ENCODE results near the gene AP2A1.

Gene AP2A1

DNA sequence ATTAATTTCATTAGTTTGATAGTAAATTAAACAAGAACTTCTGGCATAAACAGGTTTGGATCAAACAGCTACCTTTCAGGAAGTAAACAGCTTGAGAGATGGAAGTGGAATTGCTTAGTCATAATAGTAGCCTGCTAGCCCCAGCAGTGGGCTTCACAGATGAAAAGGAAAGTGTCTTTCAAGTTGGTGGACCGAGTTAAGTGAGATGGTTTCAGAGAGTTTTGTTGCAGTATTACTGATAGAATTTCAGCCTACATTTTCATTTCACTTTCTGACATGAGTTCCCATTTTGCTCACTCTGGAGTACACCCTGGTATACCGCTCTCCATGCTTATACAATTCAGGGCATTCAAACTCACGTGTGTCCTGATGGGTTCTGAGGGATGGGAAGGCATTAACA lies 82.1 kb downstream of the AP2A1 start:
- DNase-seq (ENCODE audit: low read depth, low spot score): no peak
- H3K4me3 ChIP-seq (ENCODE audit: low read length): no peak overlapping the region

DNA sequence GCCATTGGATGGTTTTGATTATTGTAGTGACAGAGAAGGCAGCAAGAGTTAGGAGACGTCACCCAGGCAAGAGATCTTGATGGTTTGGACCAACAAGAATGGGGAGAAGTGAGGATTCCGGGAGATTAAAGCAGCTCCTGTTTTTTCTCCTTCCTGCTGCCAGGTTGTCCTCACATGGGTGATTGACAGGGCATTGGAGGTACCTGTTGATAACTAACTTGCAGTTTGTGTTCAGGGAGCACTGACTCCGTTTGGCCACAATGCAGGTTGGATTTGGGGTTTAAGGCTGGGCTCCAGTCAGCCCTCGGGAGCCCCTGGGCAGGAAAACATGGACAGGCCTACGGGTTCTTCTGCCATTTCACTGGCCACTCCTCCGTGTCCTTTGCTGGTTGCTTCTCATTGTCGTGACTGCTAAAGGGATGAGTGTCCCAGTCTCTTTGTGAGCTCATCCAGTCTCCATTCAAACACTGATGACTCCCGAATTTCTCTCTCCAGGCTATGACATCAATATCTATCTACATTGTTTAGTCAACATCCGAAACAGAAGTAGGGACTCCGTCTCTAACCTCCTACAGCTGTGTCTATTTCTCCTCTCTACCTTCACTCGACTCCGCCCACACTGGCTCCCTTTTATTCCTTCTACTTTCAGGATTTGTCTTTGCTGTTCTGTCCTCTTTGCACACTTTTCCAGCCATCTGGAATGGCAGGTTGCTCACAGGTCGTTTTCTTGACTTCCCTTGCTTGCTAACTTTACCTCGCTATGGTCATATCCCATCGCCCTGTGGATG lies 82.8 kb downstream of the AP2A1 start:
- no peak for DNase-seq (ENCODE audit: low read depth, low spot score)

DNA sequence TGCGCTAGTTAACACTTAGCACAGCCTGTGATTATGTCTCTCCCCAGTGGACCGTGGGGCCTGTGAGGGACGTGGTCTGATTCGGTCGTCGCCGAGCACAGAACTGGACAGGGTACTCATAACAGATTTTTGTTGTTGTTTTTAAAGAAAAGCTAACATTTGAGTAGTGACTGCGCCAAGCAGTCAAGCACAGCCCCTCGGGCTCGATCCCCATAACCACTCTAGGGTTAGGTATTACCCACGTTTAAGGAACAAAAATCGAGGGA lies 83.4 kb downstream of the AP2A1 start:
- no peak for DNase-seq (ENCODE audit: low read depth, low spot score)
- H3K4me3 ChIP-seq (ENCODE audit: low read length): peak overlapping the region; percentile 79

More for the DNA sequence above, 82.8 kb downstream of the AP2A1 start:
- peak overlapping the region; percentile 79 for H3K4me3 ChIP-seq (ENCODE audit: low read length)

DNA sequence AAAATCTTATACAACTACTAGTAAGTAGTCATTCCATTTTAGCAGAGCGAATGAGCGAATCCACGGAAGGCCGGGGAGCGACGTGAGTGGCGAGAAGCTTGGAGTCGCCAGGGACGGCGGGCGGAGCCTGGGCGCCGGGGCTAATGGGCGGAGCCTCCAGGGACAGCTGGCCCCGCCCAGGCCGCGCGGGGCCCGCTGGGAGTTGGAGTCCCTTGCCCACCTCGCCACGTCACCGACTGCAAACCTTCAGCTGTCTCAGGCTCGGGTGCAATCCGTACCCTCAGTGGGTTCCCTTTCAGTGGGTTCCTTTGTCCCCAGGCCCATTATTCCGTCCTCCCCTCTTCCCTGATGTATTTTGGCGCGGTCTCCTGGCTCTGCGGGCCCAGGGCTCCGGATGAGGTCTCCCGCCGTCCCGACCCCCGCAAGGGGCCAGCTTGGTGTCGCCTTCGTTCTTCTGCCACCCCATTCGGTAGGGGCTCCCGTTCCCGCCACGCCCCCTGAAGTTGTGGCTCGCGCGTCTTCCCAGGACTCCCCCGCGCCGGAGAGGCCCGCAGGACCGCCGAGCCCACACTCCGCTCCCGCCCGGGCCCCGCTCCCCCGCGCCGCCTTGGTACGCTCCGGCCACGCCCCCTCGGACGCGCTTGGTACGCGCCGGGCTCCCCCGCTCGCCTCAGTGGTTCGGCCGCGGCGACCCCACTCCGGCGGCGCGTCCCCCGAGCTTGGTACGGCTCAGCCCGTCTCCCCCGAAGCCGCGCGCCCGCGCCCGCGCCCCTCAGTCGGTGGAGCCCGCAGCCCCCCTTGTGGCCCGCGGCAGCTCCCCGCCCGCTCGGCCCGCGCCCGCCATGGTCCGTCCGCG lies 83.9 kb downstream of the AP2A1 start, which contains the start of gene PTOV1:
PTOV1 (plus strand) TSS at position 673 of the 856 bp plus-strand sequence.
- peak; percentile 87 for DNase-seq (ENCODE audit: low read depth, low spot score)
- peak within 1 kb of the TSS; percentile 79 for H3K4me3 ChIP-seq (ENCODE audit: low read length)

DNA sequence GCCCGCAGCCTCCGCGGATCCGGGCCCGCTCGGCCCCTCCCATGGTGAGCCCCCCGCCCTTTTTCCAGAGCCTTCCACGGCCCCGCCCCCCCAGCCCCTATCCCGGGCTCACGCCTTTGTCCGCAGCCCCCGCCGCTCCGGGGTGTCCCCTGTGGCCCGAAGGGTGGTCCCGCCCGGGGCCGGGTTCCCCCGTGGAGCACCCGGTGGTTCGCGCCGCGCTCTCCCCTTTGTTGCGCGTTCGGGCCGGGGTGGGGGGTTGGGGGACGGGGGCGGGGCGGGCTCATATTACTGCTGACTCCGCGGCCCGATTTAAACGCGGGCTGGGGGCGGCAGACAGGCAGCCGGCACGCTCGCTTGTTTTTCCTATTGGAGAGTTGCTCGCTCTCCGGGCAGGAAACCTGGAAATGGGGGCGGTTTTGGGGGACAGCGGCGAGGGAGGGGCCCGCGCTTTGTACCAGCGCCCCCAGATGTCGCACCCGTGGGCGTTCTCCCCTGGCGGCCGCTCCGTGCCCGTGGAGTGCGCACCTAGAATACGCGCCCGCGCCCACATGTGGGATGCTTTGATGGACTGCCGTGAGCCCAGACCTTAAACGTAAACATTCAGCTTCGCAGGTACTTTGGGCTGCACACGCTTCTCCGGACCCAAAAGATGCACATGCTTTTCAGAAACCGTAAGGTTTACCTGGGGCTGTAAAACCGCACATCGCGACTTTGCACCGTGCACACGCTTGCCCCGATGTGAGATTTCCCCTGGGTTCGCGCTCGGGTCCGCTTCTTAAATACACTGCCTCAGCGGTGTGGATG lies 84.9 kb downstream of the AP2A1 start:
- DNase-seq (ENCODE audit: low read depth, low spot score): no peak
- peak overlapping the region; percentile 79 for H3K4me3 ChIP-seq (ENCODE audit: low read length)

DNA sequence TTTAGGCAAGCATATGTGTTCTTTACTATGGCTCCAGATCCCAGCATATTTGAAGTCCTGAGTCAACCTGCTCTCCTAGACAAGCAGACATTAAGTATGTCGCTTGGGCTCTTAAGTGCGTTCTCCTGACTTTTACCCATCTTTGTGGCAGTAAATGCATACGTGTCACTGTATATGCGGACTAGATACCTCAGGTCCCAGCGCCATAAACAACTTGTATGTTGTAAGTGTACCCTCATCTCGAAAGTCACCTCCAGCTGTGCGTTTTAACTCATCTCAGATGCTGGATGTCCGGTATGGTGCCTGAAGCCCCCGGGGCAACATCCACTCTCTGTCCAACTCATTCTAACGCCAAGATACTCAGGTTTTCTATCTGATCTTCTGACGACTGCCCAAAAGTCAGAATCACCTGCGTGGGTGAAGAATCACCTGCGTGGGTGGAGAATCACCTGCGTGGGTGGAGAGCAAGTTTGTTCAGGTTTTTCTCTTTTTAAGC lies 85.9 kb downstream of the AP2A1 start:
- no peak for DNase-seq (ENCODE audit: low read depth, low spot score)

DNA sequence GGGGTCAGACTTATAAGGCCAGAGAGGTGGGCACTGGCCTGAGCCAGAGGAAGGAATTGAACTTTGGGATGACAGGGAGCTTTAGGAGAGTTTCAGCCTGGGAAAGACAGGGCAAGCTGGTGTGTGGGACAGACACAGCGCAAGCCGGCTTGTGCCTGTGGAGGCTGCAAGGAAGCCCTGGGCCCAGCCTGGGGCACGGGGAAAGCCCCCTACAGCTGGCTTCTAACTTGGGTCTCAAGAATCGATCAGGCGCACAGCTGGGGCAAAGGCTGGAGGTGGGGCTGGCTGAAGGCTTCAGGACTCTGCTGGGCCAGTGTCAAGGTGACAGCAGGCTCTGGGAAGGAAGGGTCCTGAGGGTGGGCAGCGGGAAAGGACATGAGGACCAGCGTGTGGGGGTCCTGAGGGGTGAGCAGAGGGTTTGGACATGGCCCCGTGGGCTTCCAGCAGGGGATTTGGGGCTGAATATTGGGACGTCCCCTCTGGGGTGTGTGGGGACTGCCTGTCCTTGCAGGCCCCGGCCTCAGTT lies 87.1 kb downstream of the AP2A1 start:
- no peak overlapping the region for H3K4me3 ChIP-seq (ENCODE audit: low read length)
- DNase-seq (ENCODE audit: low read depth, low spot score): no peak

More for the DNA sequence above, 85.9 kb downstream of the AP2A1 start:
- peak overlapping the region; percentile 79 for H3K4me3 ChIP-seq (ENCODE audit: low read length)

DNA sequence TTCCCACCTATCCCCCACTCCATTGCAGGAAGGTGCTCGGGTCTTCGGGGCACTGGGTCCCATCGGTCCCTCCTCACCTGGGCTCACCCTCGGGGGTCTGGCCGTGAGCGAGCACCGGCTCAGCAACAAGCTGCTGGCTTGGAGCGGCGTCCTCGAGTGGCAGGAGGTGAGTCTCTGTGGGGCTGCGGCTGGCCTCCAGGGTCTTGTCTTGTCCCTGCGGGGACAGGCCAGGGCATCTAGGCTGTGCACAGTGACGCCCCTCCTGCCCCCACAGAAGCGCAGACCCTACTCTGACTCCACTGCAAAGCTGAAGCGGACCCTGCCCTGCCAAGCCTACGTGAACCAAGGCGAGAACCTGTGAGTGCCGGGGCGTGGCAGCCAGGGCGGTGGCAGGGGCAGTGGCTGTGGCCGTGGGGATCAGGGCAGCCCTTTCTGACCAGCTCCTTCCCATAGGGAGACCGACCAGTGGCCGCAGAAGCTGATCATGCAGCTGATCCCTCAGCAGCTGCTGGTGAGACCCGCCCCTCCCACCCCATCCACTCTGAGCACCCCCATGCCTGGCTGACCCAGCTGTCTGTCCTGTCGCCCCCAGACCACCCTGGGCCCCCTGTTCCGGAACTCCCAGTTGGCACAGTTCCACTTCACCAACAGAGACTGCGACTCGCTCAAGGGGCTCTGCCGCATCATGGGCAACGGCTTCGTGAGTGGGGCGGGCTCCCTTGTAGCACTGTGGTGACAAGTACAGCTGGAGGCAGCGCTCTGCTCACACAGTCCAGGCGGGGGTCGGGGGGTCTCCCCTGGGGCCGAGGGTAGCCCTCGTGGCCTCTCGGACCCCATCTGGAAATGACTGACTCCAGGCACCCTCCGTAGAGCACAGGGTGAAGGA lies 87.8 kb downstream of the AP2A1 start:
- no peak overlapping the region for H3K4me3 ChIP-seq (ENCODE audit: low read length)
- DNase-seq (ENCODE audit: low read depth, low spot score): no peak

DNA sequence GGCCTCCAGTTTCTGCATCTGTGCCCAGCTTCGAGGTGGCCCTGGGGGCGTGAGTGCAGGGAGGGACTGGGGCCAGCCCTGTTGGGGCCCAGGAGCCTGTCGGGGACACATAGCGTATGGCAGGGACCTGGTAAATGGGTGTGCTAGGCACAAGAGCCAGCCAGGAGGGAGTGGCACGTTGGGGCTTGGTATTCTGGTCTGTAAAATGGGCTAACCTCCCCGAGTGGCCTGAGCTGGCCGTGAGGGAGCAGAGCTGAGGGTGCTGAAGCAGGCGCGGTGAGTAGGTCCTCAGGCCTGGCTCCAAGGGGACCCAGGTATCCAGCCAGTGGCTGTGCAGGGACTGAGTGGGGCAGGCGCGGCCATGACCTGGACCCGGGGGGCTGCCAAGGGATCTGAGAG lies 88.5 kb downstream of the AP2A1 start:
- DNase-seq (ENCODE audit: low read depth, low spot score): no peak

DNA sequence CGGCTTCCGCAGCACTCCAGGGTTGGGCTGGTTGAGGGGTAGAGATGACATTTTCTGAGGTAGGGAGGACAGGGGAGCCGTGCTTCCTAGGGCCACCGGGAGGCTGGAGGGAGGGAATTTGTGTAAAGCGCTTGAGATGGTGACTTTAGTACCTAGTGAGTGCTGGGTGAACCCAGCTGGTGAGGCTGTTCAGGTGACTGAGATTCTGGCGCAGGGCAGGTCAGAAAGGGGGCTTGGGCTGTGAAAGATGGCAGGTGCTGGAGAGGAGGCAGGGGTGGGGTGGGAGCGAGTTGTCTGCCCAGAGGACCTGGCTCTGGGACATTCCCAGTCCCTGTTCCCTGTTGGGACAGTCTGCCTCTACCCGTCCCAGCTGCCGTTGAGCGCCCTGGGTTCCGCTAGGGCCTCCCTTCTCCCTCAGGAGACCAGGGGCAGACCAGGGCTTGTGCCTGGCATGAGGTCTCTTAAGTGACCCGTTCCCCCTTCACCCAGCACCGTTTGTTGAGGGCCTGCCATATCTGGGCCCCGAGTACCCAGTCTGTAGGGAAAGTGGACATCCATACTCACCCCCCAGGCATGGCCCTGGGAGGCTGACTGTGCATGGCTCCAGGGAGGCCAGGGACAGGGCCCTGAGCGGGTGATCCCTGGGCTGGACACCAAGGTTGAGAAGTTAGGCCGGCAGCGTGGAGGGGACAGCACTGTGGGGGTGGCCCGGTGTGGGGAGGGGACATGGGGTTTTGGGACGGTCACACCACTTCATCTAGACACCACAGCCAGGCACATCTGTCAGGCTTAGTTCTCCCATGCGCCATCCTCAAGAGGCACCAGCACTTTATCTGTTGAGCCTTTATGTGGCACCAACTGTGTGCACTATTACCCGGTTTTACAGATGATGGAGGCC lies 89.1 kb downstream of the AP2A1 start:
- no peak for DNase-seq (ENCODE audit: low read depth, low spot score)
- no peak overlapping the region for H3K4me3 ChIP-seq (ENCODE audit: low read length)

More for the DNA sequence above, 88.5 kb downstream of the AP2A1 start:
- H3K4me3 ChIP-seq (ENCODE audit: low read length): no peak overlapping the region

DNA sequence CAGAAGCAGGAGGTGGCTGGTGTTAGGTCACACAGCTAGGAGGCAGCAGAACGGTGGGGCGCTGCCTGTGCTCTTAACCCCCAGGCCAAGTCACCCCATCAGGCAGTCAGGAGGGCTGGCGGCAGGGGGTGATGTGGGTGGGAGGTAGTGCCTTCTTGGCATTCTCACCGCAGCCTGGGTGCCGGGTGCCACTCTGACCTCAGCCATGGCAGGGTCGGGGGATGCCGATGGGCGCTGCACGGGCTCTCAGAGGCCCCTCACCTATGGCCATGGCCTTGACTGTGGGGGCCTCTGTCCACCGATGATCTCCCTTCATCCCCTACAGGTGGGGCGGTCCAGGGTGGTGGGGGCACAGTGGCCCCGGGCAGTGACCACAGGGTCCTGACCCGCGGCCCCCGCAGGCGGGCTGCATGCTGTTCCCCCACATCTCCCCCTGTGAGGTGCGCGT lies 89.8 kb downstream of the AP2A1 start:
- H3K4me3 ChIP-seq (ENCODE audit: low read length): no peak overlapping the region
- DNase-seq (ENCODE audit: low read depth, low spot score): no peak

All from Jurkat, Clone E6-1 (cell line).